HG03066 (cell line): ENCODE measurements around the gene TEX261.
"Not testable (repeated sequence)": the region's sequence is repeated elsewhere in the genome, so short reads cannot be mapped to it uniquely, and the experiment has no call there.

Experiments used
- ATAC-seq: cut with Tn5 transposase; IDR thresholded peaks from one replicate; pipeline ENCODE4 v1.9.1; 2021; ENCODE audit warnings: low read depth; ENCODE audit not compliant: unreplicated experiment

TEX261 gene

GRCh38 chr2:71000780-71001591, 6.3 kb upstream of the TEX261 start:
- peak; percentile 97 for ATAC-seq

- not testable (repeated sequence) for ATAC-seq
These were observed 5.3 kb upstream of the TEX261 start for GRCh38 chr2:70999931-71000330.

DNA sequence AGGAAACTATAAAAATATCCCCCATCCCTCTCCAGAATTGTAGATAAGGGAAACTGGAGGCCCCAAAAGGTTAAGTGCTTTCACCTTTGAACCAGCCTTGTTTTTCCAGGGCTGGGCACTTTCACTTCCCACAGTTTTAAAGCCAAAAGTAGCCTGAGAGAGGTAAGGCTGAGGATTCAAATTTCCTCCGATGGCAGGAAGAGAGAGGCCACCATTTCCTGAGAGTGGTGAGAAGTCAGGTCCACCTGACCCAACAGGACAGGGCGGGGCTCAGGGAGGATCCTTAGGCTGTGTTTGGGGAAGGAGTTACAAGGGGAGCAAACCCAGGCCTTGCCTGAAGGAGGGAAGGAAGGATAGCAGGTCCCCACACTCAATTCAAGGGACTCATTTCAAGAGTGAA, 4.7 kb upstream of the TEX261 start:
- no peak for ATAC-seq

- ATAC-seq, result not testable (repeated sequence)
These were observed 4.2 kb upstream of the TEX261 start for GRCh38 chr2:70998885-70999284.

- ATAC-seq, result peak; percentile 50
These were observed 705 bp upstream of the TEX261 start for GRCh38 chr2:70995426-70995729.

DNA sequence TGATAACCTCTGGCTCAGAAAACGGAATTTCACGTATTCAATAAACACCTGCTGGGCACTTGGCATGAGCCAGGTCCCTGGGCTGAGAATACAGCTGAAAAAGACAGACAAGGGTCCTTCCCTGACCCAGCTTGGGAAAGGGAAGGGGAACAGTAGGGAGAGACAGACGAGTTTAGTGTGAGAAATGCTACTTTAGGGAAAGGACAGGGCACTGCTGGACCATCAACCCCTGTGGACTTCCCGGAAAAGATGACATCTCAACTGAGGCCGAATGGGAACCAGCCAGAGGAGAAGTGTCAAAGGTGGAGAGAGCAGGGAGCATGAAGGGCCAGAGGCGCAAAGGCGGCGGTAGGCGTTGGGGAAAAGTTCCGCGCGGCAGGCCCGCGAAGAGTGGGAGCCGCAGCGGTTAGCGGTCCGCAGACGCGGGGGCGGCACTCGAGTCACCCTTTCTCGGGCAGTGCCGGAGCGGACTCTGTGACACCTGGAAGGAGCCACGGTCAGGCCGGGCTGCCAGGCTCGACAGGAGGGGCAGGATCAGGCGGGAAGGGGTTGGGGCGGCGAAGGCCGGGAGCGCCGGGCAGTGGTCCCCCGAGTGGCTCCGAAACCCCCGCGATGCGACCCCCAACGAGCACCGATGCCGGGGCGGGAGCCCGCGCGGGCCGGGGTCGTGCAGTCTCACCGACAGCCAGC, 519 bp downstream of the TEX261 start:
- peak; percentile 41 for ATAC-seq

DNA sequence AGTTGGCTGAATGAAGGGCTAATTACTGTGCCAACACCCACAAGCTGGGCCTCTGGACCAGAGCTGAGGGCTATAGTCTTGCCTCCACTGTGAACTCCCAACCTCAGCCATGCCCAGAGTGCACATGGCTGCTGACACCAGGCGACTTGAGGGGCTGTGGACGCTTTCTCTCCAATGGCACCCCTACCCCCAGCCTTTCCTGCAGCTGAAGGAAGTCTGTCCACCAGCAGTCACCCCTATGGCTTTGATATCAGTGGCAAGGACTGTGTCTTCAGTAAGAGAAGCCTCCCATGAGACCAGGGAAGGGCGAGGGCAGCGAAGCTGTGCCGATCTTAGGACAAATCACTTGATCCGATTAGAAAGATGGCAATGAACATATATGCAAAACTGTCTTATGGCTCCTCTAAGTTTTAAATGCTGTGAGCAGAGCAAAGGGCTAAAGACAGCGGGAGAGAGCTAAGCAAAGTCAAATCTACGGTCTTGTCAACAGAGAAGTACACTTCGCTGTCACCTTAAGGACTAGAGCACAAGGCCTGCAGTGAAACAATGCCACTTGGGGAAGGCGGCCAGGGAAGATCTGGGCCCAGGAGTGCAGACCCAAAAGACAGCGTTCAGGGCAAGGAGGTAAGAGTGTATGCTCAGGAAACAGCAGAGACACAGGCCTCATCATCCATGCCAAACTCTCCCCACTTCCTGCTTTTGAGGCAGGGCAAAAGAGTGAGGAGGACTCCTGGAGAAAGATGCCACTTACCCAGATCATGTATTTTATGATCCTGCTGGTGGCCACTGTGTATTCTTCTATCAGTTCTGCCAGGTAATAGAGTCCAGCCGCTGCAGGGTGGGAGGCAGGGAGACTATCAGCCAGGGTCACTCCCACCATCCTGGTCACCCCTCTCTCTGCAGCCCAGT, 1.5 kb downstream of the TEX261 start:
- no peak for ATAC-seq

DNA sequence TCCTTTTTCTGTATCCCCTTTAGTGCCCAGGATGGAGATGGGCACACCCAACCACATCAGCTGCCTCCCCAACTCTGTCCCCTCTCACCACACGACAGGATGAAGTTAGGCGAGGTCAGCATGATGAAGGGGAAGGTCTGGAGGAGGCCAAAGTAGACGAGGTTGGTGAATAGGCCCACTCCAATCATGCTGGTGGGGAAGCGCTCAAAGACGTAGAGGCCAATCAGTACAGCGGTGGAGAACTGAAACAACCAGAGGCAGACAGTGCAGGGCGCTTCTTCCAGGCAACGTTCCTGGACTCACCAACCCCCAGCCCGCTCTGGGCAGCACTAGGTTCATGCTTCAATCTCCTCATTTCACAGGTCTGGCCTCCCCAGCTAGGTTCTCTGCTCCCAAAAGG, 2.9 kb downstream of the TEX261 start:
- no peak for ATAC-seq

- no peak for ATAC-seq
These were observed 3.5 kb downstream of the TEX261 start for GRCh38 chr2:70991142-70991541.

- ATAC-seq, result no peak
These were observed 4.5 kb downstream of the TEX261 start for GRCh38 chr2:70990216-70990615.

DNA sequence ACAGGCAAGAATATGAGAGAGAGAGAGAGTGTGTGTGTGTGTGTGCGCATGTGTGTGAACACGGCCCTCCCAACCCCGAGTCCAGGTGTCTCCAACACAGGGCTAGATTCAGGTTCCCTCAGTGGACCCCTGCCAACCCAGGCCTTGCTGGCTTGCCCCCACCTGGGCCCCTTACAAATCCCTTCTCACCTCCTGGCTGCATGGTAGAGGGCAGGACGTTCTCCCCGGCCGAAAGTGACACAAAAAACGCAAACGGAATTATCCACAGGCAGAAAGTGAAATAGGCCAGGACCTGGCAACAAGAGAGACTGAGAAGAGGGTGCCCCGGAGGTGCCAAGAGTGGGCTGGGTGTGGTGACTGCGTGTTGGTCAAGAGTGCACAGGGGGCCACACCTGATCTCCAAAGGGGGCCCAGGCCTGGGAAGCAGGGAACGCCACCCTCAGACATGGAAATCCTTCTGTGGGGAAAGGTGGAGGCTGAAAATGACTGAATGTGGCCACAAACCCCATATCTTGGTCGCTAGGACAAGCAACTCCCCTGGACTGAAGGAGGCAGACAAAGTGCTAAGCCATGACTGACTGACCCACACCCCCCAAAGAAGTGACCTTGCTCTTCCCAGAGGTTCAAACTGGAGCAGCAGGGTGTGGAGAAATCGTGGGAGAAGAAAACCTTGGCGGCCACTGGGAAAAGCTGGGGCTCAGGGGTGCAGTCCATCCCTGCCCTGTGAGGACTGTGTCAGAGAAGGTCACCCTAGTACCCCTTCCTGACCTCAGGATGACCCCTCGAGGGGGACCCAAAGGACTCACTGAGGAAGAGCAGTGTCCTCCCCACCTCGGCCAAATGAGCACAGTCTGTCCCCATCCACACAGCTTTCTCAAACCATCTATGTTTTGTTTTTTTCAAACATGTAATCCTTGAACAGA, 5.7 kb downstream of the TEX261 start:
- no peak for ATAC-seq

GRCh38 chr2:70988151-70988550, 6.5 kb downstream of the TEX261 start:
- no peak for ATAC-seq

DNA sequence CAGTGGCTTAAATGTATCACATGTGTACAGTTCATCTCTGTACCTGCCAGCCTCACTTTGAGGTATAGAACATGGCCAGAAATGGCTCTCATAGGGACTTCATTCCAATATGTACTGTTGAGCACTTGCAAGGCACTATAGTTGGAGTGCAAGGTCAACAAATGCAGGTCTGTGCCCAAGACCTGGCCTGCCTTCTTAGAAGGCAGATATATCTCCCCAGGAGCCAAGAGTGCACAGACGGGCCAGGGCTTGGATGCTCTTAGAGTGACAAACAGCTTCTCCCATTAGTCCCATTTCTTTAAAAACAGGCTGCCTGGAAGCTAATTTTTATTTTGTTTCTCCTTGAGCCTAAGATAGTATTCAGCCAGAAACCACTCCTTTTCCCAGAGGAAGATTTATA, 7.3 kb downstream of the TEX261 start:
- ATAC-seq, result no peak

DNA sequence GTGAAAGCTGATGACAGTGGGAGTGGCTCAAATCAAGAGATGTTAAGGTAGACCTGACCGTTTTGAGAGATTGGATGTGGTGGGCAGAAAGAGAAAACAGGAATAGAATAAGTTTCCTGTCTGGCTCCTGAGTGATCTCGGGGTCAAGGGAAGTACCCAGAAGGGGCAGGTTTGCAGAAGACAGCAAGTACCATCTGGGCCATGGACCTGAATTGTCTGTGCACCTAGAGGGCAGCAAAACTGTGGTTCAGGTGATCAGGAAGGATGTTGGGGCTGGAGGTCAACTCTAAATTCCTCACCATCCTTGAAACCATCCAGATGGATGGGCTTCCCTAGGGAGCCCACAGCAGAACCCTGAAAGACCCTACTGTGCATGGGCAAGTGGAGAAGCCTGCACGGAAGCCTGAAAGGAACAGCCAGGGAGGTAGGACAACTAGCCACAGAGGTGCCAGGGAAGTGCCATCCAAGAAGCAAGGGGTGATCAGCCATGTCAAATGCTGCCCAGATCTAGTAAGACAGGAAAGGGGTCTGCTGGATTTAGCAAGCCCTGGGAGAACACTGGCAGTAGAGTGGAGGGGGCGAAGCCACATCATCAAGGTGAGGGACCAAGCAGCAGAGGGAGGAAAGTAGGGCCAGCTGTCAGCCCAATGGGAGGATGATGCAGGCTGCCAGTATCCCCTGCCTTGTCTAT, 8.0 kb downstream of the TEX261 start:
- ATAC-seq, result no peak

DNA sequence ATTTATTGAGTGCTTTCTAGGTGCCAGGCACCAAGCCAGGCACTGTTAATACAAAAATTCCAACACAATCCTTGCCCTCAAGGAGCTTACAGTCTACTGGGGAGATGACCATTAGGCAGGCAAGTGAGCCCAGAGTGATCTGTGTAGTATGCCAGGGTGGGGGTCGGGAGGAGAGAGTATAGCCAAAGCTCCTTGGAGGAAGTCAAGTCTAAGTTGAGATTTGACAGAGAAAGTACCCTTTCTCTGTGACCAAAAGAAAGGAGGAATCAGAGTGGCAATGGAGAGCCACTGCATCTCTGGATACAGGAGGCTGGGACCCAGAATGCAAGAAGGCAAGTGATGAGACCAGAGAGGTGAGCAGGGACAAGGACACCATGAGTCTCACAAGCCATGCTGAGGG, 8.7 kb downstream of the TEX261 start:
- ATAC-seq, result no peak

DNA sequence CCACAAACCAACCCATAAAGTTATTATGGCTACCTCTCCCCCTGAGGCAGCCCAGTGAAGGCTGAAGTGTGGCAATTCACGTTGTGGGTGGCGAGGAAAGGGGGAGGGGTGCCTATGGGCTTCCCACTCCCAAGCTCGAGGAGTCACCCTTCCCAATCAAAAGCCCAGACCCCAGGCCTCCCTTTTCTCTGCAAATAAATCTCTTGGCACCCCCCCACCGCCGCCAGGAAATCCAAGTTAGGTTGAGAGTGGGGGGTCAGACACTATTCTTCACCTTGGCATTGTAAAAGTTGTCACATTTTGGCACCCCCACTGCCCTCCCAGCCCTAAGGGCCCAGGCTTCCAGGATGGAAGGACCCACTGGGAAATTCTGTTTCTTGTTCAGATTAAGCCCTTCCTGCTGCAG, 9.4 kb downstream of the TEX261 start:
- ATAC-seq, result no peak

DNA sequence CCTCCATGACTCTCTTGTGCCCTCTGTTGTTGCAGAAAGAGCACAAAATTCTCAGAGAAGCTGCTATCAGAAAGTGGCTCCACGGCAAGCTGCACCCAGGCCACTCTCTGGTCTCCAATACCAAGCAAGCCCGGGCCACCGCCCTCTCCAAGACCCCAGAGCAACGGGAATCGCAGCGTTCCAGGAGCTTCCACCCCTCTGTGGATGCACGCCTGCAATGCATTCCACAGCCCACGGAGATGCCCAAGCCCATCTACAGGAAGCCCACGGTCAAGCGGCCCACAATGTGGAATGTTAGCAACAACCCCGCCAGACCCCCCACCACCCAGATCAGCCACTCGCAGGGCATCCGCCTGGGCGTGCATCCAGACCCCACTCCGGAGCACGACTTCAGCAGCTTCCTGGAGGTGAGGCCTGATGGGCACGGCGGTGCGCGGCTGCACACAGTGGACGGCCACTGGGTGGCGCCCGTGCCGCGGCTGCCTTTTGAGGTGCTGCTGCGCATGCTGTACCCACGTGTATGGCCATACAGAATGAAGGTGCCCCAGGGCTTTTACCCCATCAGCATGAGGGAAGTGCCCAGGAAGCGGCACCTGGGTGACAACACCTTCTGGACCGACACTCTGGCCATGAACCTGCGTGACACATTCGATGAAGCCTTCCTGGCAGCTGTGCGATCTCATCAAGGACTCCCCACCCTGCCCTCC, 9.9 kb downstream of the TEX261 start:
- peak; percentile 93 for ATAC-seq

DNA sequence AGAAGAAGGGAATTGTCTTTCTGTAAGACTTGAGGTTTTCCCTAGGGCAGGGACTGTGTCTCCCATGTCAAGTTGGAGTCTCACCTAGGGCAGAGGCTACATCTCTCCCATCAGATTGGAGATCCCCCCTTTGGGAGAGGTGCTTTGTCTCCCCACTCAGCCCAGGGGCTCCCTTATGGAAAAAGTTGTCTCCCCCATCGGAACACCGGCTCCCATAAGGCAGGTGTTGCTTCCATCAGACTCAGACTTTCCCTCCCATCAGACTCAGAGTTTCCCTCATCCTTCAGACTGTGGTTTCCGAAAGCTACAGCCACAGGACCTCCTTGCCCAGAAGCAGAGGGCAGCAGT, 10.5 kb downstream of the TEX261 start:
- no peak for ATAC-seq
